Keratinocyte (primary cell): Measurements from ENCODE around the gene HHIP. TPM values are rescaled to one million over a fixed set of nuclear protein-coding genes. Genes with fewer than 3 reads are reported as not detected.

Experiments
- DNase-seq: peaks from one replicate; pipeline ENCODE4 v3.0.0-alpha.2; 2011; ENCODE audit warnings: low read depth, missing footprints, low spot score
- FAIRE-seq: peaks from 2 replicates; lab custom pipeline; 2011; peaks lifted over from hg19 to GRCh38; lab: Jason Lieb, UNC
- H2AFZ ChIP-seq: 2 replicates; pipeline ENCODE4 v1.6.0; 2012; ENCODE audit warnings: low read length, control low read depth, inconsistent platforms; ENCODE audit not compliant: control insufficient read depth
- H3K27ac ChIP-seq: 2 replicates; pipeline ENCODE4 v1.5.1; 2011; ENCODE audit warnings: low read length; ENCODE audit not compliant: control insufficient read depth, insufficient read depth
- H3K27me3 ChIP-seq: 3 replicates; pipeline ENCODE4 v1.6.0; 2011; ENCODE audit warnings: low read length; ENCODE audit not compliant: control insufficient read depth, insufficient read depth; ENCODE audit errors: extremely low read depth
- H3K36me3 ChIP-seq, 2 experiments: 2 replicates in 1 of 2; 3 replicates in 1 of 2; pipeline ENCODE4 v1.5.1; 2011; ENCODE audit warnings: low read length in 2 of 2, mild to moderate bottlenecking in 1 of 2; ENCODE audit not compliant: control insufficient read depth in 2 of 2, insufficient read depth in 2 of 2; ENCODE audit errors: extremely low read depth in 1 of 2
- H3K4me1 ChIP-seq: 3 replicates; pipeline ENCODE4 v1.5.1; 2011; ENCODE audit warnings: low read length; ENCODE audit not compliant: control insufficient read depth, insufficient read depth; ENCODE audit errors: extremely low read depth
- H3K4me2 ChIP-seq: 3 replicates; pipeline ENCODE4 v1.6.0; 2011; ENCODE audit warnings: low read depth, low read length; ENCODE audit not compliant: control insufficient read depth, insufficient read depth; ENCODE audit errors: extremely low read depth
- H3K4me3 ChIP-seq, 3 experiments: fragments of 200-600 bp in 1 of 3; sonication (generic) in 1 of 3; 2 replicates in 2 of 3; 3 replicates in 1 of 3; pipeline ENCODE4 v1.5.1; 2011 to 2016; ENCODE audit warnings: low read length in 3 of 3, mild to moderate bottlenecking in 3 of 3, control low read depth in 2 of 3, inconsistent platforms in 1 of 3, low read depth in 1 of 3, mixed read lengths in 1 of 3, mixed run types in 1 of 3, moderate library complexity in 1 of 3; ENCODE audit not compliant: control insufficient read depth in 2 of 3, insufficient read depth in 2 of 3; ENCODE audit errors: extremely low read depth in 1 of 3
- H3K79me2 ChIP-seq: 2 replicates; pipeline ENCODE4 v1.6.0; 2012; ENCODE audit warnings: low read length; ENCODE audit not compliant: control insufficient read depth, insufficient read depth
- H3K9ac ChIP-seq: 3 replicates; pipeline ENCODE4 v1.6.0; 2011; ENCODE audit warnings: low read length; ENCODE audit not compliant: control insufficient read depth, insufficient read depth; ENCODE audit errors: extremely low read depth
- H3K9me1 ChIP-seq: 3 replicates; pipeline ENCODE4 v1.6.0; 2011; ENCODE audit warnings: low read length; ENCODE audit not compliant: control insufficient read depth, insufficient read depth; ENCODE audit errors: extremely low read depth
- H3K9me3 ChIP-seq: 2 replicates; pipeline ENCODE4 v1.5.1; 2012; ENCODE audit warnings: low read depth, low read length; ENCODE audit not compliant: control insufficient read depth
- H4K20me1 ChIP-seq: 3 replicates; pipeline ENCODE4 v1.6.0; 2011; ENCODE audit warnings: low read length; ENCODE audit not compliant: control insufficient read depth, insufficient read depth; ENCODE audit errors: extremely low read depth
- EZH2 ChIP-seq: IDR thresholded peaks from one replicate; pipeline ENCODE4 v1.6.1; 2012; ENCODE audit warnings: inconsistent platforms, mild to moderate bottlenecking, low read length, moderate library complexity
- dilution Hi-C: fragments of 300-500 bp; cut with MboI; formaldehyde crosslinking; loops from one replicate; pipeline ENCODE4 v1.7.0; 2020; ENCODE audit warnings: low sequenced_read_pairs; ENCODE audit not compliant: extremely low pct_ligation_motif_present
- polyA plus RNA-seq, 5 experiments: library from polyadenylated mRNA; depleted of rRNA in 3 of 5; stranded (reverse) in 3 of 5; stranded (forward) in 1 of 5; unstranded in 1 of 5; fragments of >200 nt; gene quantifications; 1 replicate in 1 of 5; 2 replicates in 3 of 5; 3 replicates in 1 of 5; pipeline versions ENCODE4 v1.2.1 to v1.2.3, GENCODE V29; 2011 to 2012; ENCODE audit warnings: missing spikeins in 2 of 5, low read depth in 1 of 5, low replicate concordance in 1 of 5
- TF ChIP-seq, protein P1 (sequence below), 3 experiments: IDR thresholded peaks in 1 of 3; conservative IDR thresholded peaks in 1 of 3; optimal IDR thresholded peaks in 1 of 3; 2 replicates in 2 of 3; 3 replicates in 1 of 3; pipeline versions ENCODE3 to v1.5.1; 2011; ENCODE audit warnings: low read length in 3 of 3, mild to moderate bottlenecking in 3 of 3, moderate library complexity in 2 of 3, control low read depth in 1 of 3, inconsistent platforms in 1 of 3; ENCODE audit not compliant: insufficient read depth in 2 of 3; ENCODE audit errors: extremely low read depth in 1 of 3

Gene HHIP
- polyA plus RNA-seq, 1 donor (not counting 4 experiments of a cell fraction or from before 2014, with no cell fraction given) = 0.20 TPM

DNA sequence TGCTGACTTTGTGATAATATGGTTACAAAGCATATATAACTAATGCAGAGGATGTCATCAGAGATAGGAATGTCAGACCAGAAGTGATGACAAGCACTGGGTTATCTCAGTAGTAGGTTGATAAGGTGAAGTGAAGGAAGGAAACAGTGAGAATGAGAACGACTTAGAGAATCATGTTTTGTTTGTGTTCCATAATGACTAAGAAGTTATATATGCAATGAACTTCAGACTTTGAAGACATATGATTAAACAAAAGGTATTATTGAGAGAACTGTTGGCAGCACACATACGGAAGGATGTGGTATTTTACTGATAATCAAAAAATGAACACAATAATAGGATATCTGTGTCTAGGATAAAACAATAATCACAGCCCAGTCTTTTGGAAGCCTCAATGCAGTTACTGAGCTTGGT, 18.3 kb upstream of the HHIP start:
- Histone ChIP-seq H4K20me1 (no peaks in the 10 kb centered on the region), H3K9me3 (no peaks in the 10 kb centered on the region), H3K9me1 (no peaks in the 10 kb centered on the region), H3K4me2 (no peak overlapping the region), H3K9ac (no peak overlapping the region), H3K36me3 (no peaks in the 10 kb centered on the region), H3K27ac (no peak overlapping the region), H2AFZ (no peak overlapping the region), H3K4me3 (no peak overlapping the region), H3K79me2 (no peaks in the 10 kb centered on the region), H3K27me3 (no peaks in the 10 kb centered on the region), H3K4me1 (peaks cover 18% of the 10 kb centered on the region)
- peak; percentile 26 for DNase-seq
- FAIRE-seq = peak; percentile 94
- TF ChIP-seq, protein P1, sequence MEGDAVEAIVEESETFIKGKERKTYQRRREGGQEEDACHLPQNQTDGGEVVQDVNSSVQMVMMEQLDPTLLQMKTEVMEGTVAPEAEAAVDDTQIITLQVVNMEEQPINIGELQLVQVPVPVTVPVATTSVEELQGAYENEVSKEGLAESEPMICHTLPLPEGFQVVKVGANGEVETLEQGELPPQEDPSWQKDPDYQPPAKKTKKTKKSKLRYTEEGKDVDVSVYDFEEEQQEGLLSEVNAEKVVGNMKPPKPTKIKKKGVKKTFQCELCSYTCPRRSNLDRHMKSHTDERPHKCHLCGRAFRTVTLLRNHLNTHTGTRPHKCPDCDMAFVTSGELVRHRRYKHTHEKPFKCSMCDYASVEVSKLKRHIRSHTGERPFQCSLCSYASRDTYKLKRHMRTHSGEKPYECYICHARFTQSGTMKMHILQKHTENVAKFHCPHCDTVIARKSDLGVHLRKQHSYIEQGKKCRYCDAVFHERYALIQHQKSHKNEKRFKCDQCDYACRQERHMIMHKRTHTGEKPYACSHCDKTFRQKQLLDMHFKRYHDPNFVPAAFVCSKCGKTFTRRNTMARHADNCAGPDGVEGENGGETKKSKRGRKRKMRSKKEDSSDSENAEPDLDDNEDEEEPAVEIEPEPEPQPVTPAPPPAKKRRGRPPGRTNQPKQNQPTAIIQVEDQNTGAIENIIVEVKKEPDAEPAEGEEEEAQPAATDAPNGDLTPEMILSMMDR (optimal IDR thresholded peaks at IDR 0.05 in 1 of 3, IDR thresholded peaks at IDR 0.05 in 1 of 3, conservative IDR thresholded peaks at IDR 0.05 in 1 of 3; ENCODE audit: extremely low read depth in 1 of 3, insufficient read depth in 2 of 3, low read length in 3 of 3) = no peak
- TF ChIP-seq EZH2 = no peak
- dilution Hi-C loops = no loop called here

DNA sequence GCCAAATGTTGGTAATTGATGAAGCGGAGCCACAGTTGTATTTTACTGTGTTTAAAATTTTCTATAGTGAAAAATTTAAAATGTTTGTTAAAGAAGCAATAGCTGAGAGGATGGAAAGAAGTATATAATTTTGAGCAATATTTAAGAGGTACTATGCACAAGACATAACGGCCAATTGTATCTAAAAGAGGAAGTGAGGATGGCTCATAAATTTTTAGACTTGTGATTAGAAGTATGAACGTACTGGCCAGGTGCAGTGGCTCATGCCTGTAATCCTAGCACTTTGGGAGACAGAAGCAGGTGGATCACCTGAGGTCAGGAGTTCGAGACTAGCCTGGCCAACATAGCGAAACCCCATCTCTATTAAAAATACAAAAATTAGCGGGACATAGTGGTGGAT, 12.7 kb upstream of the HHIP start:
- no peaks in the 10 kb centered on the region for H3K9me3 ChIP-seq
- no peaks in the 10 kb centered on the region for H3K79me2 ChIP-seq
- no peaks in the 10 kb centered on the region for H3K9me1 ChIP-seq
- H3K36me3 ChIP-seq = no peaks in the 10 kb centered on the region
- TF ChIP-seq, protein P1 (optimal IDR thresholded peaks at IDR 0.05 in 1 of 3, IDR thresholded peaks at IDR 0.05 in 1 of 3, conservative IDR thresholded peaks at IDR 0.05 in 1 of 3; ENCODE audit: extremely low read depth in 1 of 3, insufficient read depth in 2 of 3, low read length in 3 of 3) = no peak
- no peak for TF ChIP-seq EZH2
- no peaks in the 10 kb centered on the region for H4K20me1 ChIP-seq
- no peak for DNase-seq
- H3K4me1 ChIP-seq = peaks cover under 1% of the 10 kb centered on the region
- no peak overlapping the region for H3K4me2 ChIP-seq
- no peak overlapping the region for H2AFZ ChIP-seq
- dilution Hi-C loops = no loop called here
- no peaks in the 10 kb centered on the region for H3K27me3 ChIP-seq
- no peak overlapping the region for H3K4me3 ChIP-seq
- H3K27ac ChIP-seq = no peak overlapping the region
- no peak for FAIRE-seq
- no peak overlapping the region for H3K9ac ChIP-seq
